GM21723 (cell line): ENCODE results near the gene HSD11B1L.

Experiments
- ATAC-seq: cut with Tn5 transposase; IDR thresholded peaks from one replicate; pipeline ENCODE4 v1.9.1; 2021; ENCODE audit warnings: mild to moderate bottlenecking, moderate library complexity; ENCODE audit not compliant: unreplicated experiment

Gene HSD11B1L

GRCh38 chr19:5680437-5681368 lies at the start of gene HSD11B1L, which contains the start of gene MICOS13:
Gene HSD11B1L (plus strand): TSS chr19:5681027. CDS start chr19:5684833, 3,806 bp downstream.
Gene MICOS13 (minus strand): TSS chr19:5680516. CDS start chr19:5680486, 30 bp downstream.
- ATAC-seq = peak; percentile 86

- ATAC-seq = no peak
These were observed 49.1 kb upstream of the HSD11B1L start for GRCh38 chr19:5631567-5632240.

GRCh38 chr19:5632241-5632612 lies 48.6 kb upstream of the HSD11B1L start:
- ATAC-seq = no peak

GRCh38 chr19:5632657-5633056 lies 48.2 kb upstream of the HSD11B1L start:
- no peak for ATAC-seq

GRCh38 chr19:5635427-5635826 lies 45.4 kb upstream of the HSD11B1L start:
- no peak for ATAC-seq

- no peak for ATAC-seq
These were observed 42.9 kb upstream of the HSD11B1L start for GRCh38 chr19:5637971-5638370.

- no peak for ATAC-seq
These were observed 39.7 kb upstream of the HSD11B1L start for GRCh38 chr19:5641171-5641570.

- no peak for ATAC-seq
These were observed 38.6 kb upstream of the HSD11B1L start for GRCh38 chr19:5642204-5642603.

- no peak for ATAC-seq
These were observed 37.8 kb upstream of the HSD11B1L start for GRCh38 chr19:5643060-5643459.

GRCh38 chr19:5644037-5644436 lies 36.8 kb upstream of the HSD11B1L start:
- no peak for ATAC-seq

GRCh38 chr19:5645409-5645808 lies 35.4 kb upstream of the HSD11B1L start:
- no peak for ATAC-seq

- ATAC-seq = no peak
These were observed 34.1 kb upstream of the HSD11B1L start for GRCh38 chr19:5646703-5647102.

GRCh38 chr19:5648464-5648863 lies 32.4 kb upstream of the HSD11B1L start:
- no peak for ATAC-seq

GRCh38 chr19:5651361-5651760 lies 29.5 kb upstream of the HSD11B1L start:
- ATAC-seq = no peak

- no peak for ATAC-seq
These were observed 28.6 kb upstream of the HSD11B1L start for GRCh38 chr19:5652261-5652660.

- ATAC-seq = no peak
These were observed 25.9 kb upstream of the HSD11B1L start for GRCh38 chr19:5654931-5655330.

- no peak for ATAC-seq
These were observed 25.4 kb upstream of the HSD11B1L start for GRCh38 chr19:5655412-5655811.

GRCh38 chr19:5661483-5661882 lies 19.3 kb upstream of the HSD11B1L start:
- no peak for ATAC-seq

- no peak for ATAC-seq
These were observed 16.9 kb upstream of the HSD11B1L start for GRCh38 chr19:5663904-5664303.

GRCh38 chr19:5664515-5664914 lies 16.3 kb upstream of the HSD11B1L start:
- no peak for ATAC-seq

- ATAC-seq = no peak
These were observed 14.9 kb upstream of the HSD11B1L start for GRCh38 chr19:5665781-5666513.
